ENCODE measurements around the gene DLG2.
A peak's percentile ranks its signal among the peaks of the same experiment; 100 is the strongest.
"Not testable (repeated sequence)": the region's sequence is repeated elsewhere in the genome, so short reads cannot be mapped to it uniquely, and the experiment has no call there.

DLG2 gene

DNA sequence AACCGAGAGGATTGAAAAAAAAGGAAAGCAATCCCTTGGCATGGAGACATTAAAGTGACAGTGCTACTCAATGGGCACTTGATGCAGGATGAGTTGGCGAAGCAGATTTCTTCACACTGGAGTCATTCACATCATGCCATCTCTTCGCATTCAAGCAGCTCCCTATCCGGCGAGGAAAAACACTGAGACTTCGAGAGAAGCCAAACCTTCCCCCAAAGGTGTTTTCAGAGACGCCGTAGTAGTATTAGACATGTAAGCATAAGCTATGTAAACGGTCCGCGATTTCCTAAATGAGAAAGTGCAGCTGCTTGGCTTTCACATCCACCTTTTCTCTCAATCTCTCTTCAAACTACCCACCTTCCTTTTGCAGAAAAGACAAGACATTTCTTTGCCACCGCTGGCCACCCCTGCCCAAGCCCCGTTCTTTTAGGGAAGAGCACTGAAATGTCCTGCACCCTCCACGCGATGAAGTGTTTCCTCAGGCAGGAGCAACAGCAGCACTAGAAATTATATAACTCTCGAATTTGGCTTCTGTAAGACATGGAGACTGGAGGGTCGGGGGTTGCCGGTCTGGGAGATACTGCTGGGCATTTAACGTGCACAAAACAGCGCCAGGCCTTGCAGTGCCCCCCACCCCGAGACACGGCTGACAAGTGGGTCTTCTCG is at the start of gene DLG2:
Gene DLG2 (minus strand): TSS at position 13 of the 666 bp plus-strand sequence.
- peak in 1 of 2 donors; percentile 8 for DNase-seq

DNA sequence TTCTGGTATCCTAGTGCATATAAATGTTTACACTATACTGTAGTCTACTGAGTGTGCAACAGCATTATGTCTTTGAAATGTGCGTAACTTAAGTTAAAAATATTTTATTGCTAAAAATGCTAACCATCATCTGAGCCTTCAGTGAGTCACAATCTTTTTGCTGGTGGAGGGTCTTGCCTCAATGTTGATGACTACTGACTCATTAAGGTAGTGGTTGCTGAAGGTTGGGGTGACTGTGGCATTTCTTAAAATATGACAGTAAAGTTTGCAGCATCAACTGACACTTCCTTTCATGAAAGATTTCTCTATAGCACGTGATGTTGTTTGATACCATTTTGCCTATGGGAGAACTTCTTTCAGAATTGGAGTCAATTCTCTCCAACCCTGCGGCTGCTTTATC is 46.2 kb upstream of the DLG2 start:
- no peak for DNase-seq

DNA sequence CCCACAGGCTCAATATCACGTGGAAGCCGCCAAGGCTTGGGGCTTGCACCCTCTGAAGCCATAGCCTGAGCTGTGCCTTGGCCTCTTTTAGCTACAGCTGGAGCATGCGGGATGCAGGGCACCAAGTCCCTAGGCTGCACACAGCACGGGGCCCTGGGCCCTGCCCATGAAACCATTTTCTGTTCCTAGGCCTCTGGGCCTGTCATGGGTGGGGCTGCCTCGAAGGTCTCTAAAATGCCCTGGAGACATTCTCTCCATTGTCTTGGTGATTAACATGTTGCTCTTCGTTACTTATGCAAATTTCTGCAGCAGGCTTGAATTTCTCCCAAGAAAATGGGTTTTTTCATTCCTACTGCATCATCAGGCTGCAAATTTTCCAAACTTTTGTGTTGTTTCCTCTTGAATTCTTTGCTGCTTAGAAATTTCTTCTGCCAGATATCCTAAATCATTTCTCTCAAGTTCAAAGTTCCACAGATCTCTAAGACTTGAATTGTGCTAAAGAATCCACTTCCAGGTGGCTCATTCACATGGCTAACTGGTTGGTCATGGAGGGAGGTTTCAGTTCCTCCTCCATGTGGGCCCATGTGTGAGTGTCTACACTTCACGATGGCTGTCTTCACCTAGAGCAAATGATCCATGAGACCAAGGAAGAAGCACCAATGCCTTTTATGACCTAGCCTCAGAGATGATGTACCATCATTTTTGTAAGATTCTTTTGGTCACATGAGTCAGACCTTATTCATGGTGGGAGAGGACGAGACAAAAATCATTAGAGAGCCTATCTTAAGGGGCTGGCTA is 45.2 kb upstream of the DLG2 start:
- DNase-seq = no peak

DNA sequence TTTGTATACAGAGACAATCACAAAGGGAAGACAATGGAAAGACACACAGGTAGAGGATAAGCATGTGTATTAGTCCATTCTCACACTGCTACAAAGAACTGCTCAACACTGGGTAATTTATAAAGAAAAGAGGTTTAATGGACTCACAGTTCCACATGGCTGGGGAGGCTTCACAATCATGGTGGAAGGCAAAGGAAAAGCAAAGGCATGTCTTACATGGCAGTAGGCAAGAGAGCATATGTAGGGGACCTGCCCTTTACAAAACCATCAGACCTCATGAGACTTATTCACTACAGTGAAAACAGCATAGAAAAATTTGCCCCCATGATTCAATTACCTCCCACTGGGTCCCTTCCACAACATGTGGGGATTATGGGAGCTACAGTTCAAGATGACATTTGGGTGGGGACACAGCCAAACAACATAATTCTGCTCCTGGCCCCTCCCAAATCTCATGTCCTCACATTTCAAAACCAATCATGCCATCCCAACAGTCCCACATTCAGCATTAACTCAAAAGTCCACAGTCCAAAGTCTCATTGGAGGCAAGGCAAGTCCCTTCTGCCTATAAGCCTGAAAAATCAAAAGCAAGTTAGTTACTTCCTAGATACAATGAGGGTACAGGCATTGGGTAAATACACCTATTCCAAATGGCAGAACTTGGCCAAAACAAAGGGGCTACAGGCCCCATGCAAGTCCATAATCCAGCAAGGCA is 44.0 kb upstream of the DLG2 start:
- DNase-seq = not testable (repeated sequence)

DNA sequence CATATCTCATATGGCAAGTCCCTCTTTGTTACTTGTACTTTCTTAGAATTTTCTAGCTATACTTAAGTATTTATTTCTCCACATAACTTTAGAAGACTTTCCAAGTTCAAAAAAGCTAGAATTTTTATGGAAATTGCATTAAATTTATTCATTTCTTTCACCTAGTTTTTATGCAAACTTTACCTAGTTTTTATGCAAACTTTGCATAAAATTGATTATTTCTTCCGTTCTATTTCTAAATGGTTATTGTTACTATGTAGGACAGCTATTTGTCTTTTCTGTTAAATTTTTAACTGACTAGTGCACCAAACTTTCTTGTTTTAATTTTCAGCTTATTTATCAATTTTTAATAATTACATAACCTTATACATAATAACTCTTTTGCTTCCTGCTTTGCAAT is 41.0 kb upstream of the DLG2 start:
- no peak for DNase-seq

DNA sequence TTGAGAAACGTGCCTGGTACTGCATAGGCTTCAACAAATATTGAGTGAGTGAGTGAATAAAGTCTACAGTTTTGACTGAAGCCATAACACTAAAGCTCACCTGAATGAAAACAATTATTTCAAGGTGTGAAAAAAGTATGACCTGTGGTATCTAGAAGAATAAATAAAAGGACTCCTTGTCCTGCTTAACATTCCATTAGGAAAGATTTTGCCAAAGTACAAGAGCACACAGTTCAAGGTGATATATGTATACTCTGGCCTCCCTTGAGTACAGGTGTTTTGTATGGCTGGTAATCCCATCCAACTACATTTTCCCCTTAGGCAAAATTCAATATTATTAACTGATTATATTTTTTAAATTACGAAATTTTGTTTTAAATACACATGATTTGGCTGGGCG is 39.5 kb upstream of the DLG2 start:
- DNase-seq = no peak

DNA sequence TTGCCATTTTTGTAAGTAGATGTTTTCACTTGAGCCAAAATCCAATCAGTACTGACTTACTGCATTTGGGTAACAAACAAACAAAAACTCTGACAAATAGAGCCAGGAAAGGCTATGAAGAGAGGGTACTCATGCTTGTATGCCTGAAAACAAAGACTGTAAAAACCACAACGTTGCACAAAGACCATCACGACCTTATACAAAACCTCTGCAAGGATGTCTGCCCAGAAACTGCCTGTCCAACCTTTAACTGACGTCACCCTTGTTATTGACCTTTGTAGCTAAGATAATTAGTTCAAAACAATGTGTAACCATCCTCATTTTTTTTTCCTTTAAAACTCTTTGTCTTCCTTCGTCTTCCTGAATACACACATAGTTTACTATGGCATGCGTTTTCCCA is 38.6 kb upstream of the DLG2 start:
- DNase-seq = peak in 1 of 2 donors; percentile 30

DNA sequence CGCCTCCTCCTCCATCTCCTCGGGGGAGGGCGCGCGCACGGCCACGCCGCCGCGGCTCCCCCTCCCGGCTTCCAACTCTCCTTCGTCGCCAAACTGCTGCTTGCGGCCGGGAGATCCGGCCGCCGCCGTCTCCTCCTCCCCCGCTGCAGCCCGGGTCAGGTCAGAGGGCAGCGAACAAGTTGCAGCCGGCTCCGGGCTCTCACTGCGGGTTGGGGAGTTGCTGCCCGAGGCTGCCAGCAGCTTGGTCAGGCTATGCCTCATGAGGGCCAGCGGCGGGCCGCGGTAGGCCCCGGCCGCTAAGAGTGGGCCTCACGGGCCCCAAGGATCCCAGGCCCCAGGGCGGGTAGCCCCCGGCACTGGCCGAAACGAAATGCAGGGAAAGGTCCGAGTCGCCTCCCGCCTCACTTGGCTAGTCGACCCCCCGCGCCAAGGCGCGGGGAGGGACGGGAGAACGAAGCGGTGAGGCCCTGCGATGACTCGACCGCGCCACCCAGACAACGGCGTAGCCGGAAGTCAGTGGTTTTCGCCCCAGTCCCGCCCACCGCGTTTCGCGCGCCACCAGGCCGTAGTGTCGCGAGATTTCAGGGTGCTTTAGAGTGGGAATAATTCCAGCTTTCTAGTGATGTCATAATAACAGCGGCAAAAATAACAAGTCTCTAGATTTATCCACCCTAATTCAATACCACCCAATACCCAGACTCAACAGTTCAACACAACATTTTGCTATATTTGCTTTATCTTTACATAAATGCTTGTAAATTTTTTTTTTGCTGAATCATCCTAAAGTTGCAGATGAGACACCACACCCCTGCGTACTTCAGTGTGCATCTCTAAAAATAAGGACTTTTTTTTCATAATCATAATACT is 37.7 kb upstream of the DLG2 start, which contains the start of gene CREBZF:
Gene CREBZF (minus strand): TSS at position 515 of the 867 bp plus-strand sequence. CDS start 254 bp downstream, at position 261.
- peak; percentile 94 for DNase-seq

DNA sequence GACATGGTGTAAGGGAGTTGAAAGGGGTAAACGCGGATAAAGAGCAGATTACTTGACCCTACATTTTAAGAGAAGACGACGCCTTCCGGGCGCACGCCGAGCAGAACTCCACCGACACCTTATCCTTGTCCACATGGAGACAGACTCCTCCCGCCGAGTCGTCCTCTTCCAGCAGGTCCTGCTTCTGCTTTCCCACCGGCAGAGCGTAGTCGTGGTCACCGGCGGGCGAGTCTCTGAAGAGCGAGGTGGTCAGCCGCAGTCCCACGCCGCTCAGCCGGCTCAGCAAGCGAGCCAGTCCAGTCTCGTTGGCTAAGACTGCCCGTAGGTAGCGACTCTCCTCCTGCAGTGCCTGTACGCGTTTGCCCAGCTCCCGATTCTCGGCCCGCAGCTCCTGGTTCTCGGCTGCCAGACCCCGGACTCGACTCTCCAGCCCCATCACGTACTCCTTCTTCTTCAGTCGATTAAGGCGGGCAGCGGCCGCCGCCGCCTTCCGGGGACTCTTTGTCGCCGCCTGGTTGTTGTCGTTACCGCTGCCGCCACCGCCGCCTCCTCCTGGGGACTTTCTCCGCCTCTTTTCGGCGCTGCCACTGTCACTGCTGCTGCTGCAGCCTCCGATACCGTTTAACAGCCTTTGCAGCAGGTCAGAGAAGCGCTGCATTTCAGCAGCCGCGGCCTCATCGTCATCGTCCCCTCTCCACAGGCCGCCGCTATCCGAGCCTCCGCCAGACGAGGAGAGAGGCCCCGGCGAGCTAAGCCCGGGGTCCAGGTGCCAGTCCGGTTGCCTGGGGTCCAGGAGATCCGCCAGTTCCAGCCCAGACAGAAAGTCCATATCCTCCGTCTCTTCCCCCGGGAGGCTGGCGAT is 36.8 kb upstream of the DLG2 start:
- peak; percentile 89 to 90 for DNase-seq

DNA sequence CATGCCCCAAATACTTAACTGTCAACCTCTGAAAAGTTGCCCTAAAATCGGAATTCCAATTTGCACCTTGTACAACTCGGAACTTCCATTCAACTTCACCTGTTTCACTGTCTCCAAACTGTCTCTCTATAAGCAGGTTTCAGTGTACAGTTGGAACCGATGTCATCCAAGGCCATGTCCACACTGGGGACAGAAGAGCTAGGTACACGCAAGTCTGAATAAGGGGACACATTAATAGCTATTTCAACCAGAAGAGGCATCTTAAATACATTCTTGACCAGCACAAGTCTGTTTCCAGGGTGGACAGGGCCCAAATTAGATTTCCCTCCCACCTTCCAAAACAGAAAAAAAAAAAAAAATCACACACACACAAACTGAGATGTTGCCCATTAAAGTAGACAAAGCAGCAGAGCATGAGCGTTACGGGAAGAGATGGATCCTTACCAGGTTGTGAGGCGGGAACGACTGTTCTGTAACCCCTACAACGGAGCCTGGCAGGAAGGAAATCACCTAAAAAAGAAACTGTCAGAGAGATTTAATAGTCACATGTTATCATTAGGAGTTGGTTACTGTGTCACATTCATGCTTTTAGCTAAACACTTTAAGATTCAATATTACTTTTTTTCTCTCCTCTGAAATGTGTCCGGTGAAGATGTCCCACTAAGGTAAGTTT is 36.1 kb upstream of the DLG2 start:
- DNase-seq = peak in 1 of 2 donors; percentile 61

DNA sequence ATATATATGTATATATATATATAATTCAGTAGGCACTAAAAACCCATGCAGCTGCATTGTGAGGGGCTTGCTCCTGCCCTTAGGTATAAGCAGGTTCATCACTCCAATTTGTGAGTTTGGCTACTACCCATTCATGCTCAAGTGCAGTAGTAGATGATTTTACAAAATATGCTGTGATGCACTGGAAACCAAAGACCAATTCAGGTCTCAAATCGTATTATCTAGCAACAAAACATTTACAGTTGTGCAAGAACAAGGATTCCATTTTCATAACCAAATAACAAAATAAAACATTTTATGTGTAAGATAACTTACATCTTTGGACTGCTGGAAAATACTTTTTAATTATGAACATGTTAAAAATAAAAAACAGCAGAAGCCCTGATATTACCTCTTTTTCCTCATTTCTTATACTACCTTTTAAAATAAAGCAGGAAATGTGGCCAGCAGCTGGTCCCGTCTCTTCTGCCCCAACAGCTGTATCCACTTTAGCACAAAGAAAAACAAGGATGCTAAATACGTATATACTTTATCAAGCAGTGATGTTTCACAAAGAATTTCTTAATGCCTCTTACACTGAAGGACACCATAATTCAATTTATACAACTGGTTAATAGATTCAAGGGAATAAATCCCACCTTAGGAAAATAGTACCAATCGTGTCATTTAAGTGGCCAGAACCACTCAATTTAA is 35.0 kb upstream of the DLG2 start:
- no peak for DNase-seq

DNA sequence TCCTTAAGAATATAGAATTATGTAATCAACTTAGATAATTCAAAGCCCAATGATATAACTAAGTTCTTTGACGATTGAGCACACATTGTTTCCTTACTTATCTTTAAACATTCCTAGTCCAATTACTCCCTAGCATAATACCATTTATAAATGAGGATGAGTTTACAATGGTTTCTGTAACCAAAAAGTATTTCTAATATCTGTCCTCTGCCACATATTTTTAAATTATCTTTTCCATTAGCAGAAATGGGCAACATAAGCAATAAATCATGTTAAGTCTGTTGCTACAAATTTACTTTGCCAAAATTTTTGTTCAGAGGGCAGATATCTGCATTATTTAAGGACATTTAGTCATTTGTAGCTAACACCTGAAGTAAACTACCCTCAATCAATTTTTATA is 31.0 kb upstream of the DLG2 start:
- DNase-seq = no peak

DNA sequence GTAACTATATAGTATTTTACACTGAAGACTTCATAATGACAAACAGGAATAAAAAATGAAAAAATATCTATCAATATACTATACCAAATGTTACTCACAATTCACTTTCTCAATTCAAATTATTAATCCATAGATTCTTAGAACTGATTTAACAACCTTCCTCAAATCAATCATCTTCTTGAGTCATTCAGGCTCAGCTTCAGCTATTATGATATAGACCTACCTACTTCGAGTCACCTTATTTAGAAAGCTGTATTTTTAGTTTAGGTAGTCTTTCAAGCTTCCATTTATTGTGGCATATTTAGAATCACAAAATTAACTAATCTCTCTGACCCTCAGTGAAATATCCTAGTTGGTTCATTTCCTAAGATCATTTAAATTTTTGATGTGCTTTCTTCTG is 29.6 kb upstream of the DLG2 start:
- no peak for DNase-seq

DNA sequence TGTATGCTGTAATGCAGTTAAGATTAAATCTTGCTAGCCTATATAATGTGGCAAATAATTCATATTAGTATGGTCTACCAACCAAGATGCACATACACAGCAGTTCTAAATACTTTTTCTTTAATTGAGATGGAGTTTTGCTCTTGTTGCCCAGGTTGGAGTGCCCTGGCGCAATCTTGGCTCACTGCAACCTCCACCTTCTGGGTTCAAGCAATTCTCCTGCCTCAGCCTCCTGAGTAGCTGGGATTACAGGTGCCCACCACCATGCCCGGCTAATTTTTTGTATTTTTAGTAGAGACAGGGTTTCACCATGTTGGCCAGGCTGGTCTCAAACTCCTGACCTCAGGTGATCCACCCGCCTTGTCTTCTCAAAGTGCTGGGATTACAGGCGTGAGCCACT is 27.2 kb upstream of the DLG2 start:
- not testable (repeated sequence) for DNase-seq

DNA sequence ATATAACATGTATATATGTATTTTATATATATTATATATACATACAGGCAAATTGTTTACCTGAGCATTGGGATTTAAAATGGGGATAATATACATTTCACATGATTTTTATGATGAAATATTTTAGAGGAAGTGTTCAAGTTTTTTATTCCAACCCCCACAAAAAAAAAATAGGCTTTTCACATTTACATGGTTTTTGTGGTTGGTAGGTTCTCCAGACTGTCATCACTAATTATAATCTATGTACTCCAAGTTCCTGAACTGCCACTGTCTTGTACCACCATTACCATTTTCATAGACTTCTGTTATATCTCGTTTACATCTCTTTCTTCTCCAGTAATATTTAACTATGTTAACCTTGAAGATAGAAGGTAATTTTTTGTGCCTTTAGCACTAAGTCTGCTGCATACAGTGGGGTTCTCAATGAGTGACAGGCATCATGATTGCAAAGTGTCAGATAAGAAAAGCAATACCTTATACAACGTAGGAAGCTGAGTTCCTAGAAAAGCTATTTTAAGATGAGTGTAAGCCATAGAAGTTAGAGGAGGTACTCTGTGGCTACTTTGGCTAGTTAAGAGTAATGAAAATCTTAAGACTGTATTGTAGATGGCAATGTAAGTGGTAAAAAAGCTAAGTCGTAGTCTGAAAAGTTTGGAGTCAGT is 25.8 kb upstream of the DLG2 start:
- DNase-seq = no peak

DNA sequence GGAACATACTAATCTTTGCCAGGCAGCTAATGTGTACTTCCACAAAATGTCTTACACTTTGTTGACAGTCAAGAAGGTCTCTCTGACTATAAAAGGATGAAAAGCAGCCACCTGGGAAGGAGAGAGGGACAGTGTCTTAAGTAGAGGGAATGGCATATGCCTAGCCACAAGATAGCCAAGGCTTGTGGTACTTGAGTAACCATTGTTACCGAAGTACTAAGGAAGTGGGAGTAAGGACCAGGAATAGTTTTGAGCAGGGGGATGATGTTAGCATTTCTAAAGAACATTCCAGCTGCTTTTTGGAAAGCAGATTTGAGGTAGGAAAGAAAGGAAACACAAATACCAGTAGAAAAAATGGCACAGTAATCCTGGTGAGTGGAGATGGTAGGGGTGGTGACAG is 24.0 kb upstream of the DLG2 start:
- DNase-seq = no peak

DNA sequence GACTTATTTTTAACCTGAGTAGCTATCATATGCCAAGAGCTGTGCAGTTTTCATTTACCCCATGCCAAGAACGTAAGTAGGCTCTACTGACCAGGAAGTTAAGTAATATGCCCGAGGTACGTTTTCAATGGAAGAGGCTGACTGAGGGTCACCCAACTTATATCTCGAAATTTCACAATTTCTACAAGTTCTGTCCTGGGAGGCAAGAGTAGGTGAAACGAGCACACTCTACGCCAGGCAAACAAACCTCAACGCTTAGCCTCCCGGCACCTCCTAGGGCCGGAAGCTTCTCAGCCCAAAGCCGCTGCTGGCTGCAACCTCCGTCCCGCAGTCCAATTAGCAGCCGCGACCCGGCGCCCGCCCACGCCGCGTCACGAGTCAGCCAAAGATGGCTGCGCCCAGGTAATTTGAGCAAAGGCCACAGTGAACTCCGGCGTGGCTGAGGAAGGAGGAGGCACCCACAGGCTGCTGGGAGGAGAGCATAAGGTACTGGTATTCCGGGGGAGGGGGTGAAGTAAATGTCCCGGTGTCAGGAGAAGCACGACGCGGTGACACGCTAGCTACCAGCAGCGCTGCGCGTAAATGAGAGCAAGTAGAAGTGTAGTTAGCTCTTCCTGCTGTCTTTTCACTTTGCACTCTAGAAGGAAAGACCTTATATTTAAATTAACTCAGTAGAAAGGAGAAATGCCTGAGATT is 20.6 kb upstream of the DLG2 start, which contains the start of gene TMEM126A:
Gene TMEM126A (plus strand): TSS at position 364 of the 696 bp plus-strand sequence. CDS start 2,289 bp downstream, outside the sequence.
- peak; percentile 88 to 90 for DNase-seq

DNA sequence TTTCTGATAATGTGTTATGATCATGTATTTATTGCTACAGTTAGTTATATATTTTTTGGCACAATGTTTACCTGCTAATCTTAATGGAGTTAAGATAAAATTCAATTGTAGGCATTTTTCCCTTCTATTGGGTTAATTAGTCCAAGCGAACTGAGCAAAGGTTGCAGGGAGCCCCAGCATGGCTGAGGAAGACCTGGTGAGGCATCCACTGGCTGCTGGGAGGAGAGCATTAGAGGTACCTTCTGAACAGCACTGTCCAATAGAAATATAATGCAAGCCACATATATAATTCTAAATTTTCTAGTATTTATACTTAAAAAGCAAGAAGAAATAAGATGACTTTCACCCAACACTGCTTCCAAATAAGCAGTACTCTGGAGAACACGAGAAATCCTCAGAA is 19.9 kb upstream of the DLG2 start:
- DNase-seq = no peak

DNA sequence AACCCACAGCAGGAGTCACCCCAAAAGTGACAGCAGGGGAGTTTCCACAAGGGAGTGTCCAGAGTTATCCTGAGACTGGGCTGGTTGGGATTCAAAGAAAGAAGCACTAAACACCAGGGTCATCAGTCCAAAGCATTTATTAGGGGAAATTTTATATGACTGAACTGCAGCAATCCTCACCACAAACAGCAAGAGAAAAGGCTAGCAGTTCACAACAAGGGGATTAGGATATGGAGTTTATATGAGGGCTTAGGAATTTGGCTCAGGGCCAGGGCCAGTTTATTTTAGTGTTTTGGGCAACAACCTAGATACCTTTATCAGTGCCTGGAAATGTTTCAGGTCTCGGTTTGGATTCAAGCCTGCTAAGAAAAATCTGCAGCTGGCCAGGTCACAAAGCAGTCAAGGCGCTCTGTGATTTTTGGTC is 16.1 kb upstream of the DLG2 start:
- no peak for DNase-seq

Measured in CD4-positive, alpha-beta T cell treated with Interleukin-4 for 1 hour (primary cell).